Stimulated activated memory B cell treated with anti-CD40 and anti-IgM and Interleukin-4, amounts not matched to agents 10 μg/mL and 1 μg/mL and 100 μg/mL, for 72 hours (primary cell): Measurements from ENCODE around the gene GRB10.

Experiments used
- ATAC-seq: fragments of 150-1000 bp; cut with Tn5 transposase; 2 replicates; pipeline ENCODE4 v1.10.0; 2021
- H3K27ac Mint-ChIP-seq: one replicate; pipeline ENCODE4 v1.8.0; 2022; ENCODE audit warnings: mild to moderate bottlenecking, mixed read lengths
- H3K27me3 Mint-ChIP-seq: one replicate; pipeline ENCODE4 v1.8.0; 2022; ENCODE audit warnings: mixed read lengths
- H3K36me3 Mint-ChIP-seq: one replicate; pipeline ENCODE4 v1.8.0; 2022; ENCODE audit warnings: mixed read lengths
- H3K4me1 Mint-ChIP-seq: one replicate; pipeline ENCODE4 v1.8.0; 2022; ENCODE audit warnings: mixed read lengths
- H3K4me3 Mint-ChIP-seq: one replicate; pipeline ENCODE4 v1.8.0; 2022; ENCODE audit warnings: mild to moderate bottlenecking, moderate library complexity, mixed read lengths
- H3K9me3 Mint-ChIP-seq: one replicate; pipeline ENCODE4 v1.8.0; 2022; ENCODE audit warnings: mixed read lengths

Gene GRB10

DNA sequence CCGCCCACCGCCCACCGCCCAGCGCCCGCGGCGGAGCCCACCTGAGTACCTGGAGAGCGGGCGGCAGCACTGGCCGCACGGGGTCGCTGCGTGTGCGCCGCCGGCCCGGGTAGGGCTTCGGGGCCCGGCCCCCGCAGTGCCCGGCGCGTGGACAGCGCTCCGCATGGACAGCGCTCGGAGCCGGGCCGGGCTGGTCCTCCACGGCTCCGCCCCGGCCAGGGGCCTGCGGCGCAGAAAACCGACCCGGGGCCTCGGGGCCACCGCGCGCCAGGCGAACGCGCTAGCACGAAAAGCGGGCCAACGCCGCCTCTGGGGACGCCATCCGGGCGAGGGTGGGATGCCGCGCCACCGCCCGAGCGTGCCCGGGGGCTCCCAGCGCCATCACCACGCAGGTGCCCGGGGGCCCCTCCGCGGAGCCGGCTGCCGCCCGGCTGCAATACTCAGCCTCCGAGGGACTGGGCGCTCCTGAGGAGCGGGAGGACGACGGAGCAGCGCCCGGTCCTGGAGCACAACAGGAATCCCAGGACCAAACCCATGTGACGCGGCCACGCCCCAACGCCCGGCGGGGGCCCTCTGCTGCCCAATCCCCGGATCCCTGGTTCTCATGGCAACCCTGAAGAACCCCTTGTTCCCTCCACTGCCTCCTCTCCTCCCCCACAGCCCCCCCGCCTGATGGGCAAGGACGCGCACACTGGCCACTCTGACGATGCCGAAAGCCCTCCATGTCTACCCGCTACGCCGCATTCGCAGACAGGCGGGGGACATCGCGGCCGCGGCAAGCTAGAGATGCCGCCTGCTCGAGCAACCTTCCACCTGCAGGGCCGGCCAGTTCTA is at the start of gene GRB10:
Gene GRB10 (minus strand): TSS at position 522 of the 834 bp plus-strand sequence. CDS start 50,574 bp downstream, outside the sequence.
- Mint-ChIP-seq H3K27ac (no peak within 1 kb of the TSS), H3K9me3 (peaks cover 14% of the 10 kb centered on the region), H3K36me3 (no peaks in the 10 kb centered on the region), H3K4me3 (no peak within 1 kb of the TSS), H3K4me1 (no peaks in the 10 kb centered on the region), H3K27me3 (peaks cover 50% of the 10 kb centered on the region)
- peak; percentile 46 for ATAC-seq

DNA sequence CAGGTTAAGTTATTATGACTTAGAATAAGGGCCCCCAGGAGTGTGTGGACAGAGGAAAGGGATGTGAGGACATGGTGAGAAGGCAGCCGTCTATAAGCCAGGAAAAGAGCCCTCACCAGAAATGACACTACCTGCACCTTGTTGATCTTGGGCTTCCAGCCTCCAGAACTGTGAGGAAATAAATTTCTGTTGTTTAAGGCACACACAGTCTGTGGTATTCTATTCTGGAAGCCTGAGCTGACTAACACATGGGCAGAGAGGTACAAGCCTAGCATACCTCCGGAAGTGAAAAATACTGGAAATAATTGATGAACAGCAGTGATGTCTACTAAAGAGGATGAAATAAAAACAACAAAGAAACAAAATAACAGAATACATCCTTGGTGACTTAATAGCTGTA is 46.1 kb upstream of the GRB10 start:
- peaks cover 8% of the 10 kb centered on the region for H3K27me3 Mint-ChIP-seq

DNA sequence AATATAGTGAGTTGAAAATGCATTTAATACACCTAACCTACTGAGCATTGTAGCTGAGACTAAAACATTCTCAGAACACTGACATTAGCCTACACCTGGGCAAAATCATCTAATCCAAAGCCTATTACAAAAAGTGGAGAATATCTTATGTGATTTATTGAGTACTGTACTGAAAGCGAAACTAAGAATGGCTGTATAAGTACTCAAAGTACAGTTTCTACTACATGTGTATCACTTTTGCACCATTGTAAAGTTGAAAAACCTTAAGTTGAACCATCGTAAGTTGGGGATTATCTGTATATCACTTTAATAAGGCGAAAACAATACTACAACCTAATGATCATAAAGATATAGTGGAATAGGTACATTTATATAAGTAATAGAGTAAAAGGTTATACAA is 45.4 kb upstream of the GRB10 start:
- H3K36me3 Mint-ChIP-seq = no peaks in the 10 kb centered on the region
- no peaks in the 10 kb centered on the region for H3K9me3 Mint-ChIP-seq
- no peak for ATAC-seq
- no peak overlapping the region for H3K27ac Mint-ChIP-seq
- H3K27me3 Mint-ChIP-seq = peaks cover 2% of the 10 kb centered on the region
- no peaks in the 10 kb centered on the region for H3K4me1 Mint-ChIP-seq
- H3K4me3 Mint-ChIP-seq = no peak overlapping the region

More for the DNA sequence above, 46.1 kb upstream of the GRB10 start:
- peaks cover 2% of the 10 kb centered on the region for H3K9me3 Mint-ChIP-seq
- H3K4me1 Mint-ChIP-seq = no peaks in the 10 kb centered on the region
- no peaks in the 10 kb centered on the region for H3K36me3 Mint-ChIP-seq
- H3K4me3 Mint-ChIP-seq = no peak overlapping the region
- ATAC-seq = no peak
- no peak overlapping the region for H3K27ac Mint-ChIP-seq

DNA sequence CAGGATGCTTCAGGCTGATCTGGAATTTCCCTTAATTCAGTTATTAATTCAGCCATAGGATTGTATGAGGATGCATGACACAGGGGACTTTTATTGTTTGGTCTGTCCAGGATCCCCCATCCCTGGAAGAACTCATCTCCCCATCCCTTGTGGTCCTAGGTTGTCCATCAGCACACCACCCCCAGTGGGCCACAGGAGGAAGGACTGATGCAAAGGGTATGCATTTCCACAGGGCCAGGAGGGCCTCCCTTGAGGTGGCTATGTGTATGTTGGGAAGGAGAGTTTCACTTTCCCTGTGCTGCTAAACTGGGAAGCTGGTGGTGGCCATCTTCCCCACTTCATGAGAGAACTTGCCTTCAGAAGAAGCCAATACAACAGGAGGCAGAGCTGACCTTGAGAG is 44.6 kb upstream of the GRB10 start:
- no peaks in the 10 kb centered on the region for H3K4me1 Mint-ChIP-seq
- H3K9me3 Mint-ChIP-seq = no peaks in the 10 kb centered on the region
- no peaks in the 10 kb centered on the region for H3K27me3 Mint-ChIP-seq
- H3K27ac Mint-ChIP-seq = no peak overlapping the region
- no peaks in the 10 kb centered on the region for H3K36me3 Mint-ChIP-seq
- no peak overlapping the region for H3K4me3 Mint-ChIP-seq
- no peak for ATAC-seq

DNA sequence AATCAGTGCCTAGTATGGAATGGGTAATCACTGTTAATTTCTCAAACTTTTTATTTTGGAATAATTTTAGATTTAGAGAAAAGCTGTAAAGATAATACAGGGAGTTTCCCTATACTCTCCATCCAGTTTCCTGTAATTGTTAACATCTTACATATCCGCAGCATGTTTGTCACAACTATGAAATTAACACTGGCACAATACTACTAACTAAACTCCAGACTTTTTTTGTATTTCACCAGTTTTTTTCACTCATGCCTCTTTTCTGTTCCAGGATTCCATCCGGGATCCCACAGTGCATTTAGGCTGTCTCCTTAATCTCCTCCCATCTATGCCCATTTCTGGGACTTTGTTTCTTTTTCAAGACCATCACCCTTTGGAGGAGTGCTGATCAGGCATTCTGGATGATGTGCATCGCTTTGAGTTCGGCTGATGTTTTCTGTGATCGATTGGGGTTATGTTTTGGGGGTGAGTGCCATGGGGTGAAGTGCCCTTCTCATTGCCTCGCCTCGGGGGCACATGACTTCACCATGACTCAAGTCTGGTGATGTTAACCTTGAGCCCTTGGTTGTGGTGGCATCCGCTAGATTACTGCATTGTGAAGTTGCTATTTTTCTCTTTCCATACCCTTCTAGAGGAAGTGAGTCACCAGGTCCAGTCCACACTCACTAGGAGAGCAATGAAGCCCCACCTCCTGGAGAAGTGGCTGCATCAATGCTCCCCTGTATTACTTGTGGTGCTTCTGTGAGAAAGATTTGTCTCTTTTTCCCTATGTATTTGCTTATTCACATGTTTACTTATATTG is 43.9 kb upstream of the GRB10 start:
- H3K27ac Mint-ChIP-seq = no peak overlapping the region
- no peak for ATAC-seq

DNA sequence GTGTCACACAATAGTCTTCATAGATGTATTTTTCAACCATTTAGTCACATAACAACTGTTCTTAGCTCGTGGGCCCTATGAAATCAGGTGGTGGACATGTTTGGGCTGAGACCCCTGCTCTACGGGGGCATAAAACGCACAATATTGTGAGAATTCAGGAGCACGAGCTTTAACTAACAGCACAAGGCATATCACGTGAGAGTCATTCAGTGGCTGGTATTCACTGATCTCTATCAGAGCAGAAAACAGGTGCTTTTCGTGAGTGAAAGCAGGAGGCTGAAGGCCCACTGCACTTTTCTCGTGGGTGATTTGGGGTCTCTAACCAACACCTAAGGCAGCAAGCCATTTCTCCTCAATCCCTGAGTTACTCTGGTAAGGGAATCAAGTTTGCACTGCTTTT is 42.8 kb upstream of the GRB10 start:
- ATAC-seq = no peak
- H3K4me1 Mint-ChIP-seq = no peaks in the 10 kb centered on the region
- H3K4me3 Mint-ChIP-seq = no peak overlapping the region
- no peaks in the 10 kb centered on the region for H3K36me3 Mint-ChIP-seq
- H3K9me3 Mint-ChIP-seq = no peaks in the 10 kb centered on the region
- H3K27me3 Mint-ChIP-seq = no peaks in the 10 kb centered on the region
- no peak overlapping the region for H3K27ac Mint-ChIP-seq

More for the DNA sequence above, 43.9 kb upstream of the GRB10 start:
- no peak overlapping the region for H3K4me3 Mint-ChIP-seq
- H3K36me3 Mint-ChIP-seq = no peaks in the 10 kb centered on the region
- H3K9me3 Mint-ChIP-seq = no peaks in the 10 kb centered on the region
- H3K4me1 Mint-ChIP-seq = no peaks in the 10 kb centered on the region
- no peaks in the 10 kb centered on the region for H3K27me3 Mint-ChIP-seq

DNA sequence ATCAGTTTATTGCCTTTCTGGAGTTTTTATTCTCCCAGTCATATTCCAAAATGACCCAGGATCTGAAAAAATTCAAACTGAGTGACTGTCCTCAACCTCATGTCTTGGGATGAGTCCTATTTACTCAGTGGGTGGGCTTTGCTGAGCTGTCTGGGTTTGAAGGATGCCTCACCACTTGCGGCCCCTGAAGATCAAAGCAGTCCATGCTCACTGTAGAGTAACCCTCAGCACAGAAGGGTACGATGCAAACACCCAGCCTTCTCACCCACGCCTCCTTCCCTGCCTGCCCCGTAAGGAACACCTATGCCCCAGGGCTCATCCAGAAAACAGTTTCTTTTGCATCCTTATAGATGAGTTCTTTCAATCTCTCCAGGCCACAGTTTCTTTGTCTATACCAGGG is 42.2 kb upstream of the GRB10 start:
- Mint-ChIP-seq H3K9me3 (no peaks in the 10 kb centered on the region), H3K4me3 (no peak overlapping the region), H3K36me3 (no peaks in the 10 kb centered on the region), H3K4me1 (no peaks in the 10 kb centered on the region), H3K27me3 (no peaks in the 10 kb centered on the region), H3K27ac (no peak overlapping the region)
- no peak for ATAC-seq

DNA sequence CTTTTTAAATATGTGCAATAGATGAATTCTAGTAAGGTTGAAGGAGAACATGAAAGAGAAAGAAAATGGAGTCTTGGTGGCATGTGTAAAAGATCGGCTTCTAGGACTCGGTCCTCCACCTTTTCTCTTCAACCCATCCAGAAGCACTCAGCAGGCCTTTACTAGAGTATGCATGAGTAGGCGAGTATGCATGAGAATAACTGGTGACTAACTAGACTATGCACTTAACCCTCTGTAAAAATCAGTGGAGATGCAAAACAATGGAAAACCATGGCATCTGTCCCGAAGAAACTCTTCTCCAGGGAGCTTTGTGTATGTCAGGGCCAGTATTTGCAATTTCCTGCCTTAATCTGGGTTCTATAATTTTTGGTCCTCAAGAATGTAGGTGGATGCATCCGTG is 40.0 kb upstream of the GRB10 start:
- Mint-ChIP-seq H3K4me1 (no peaks in the 10 kb centered on the region), H3K27ac (no peak overlapping the region), H3K9me3 (no peaks in the 10 kb centered on the region), H3K36me3 (no peaks in the 10 kb centered on the region), H3K4me3 (no peak overlapping the region), H3K27me3 (no peaks in the 10 kb centered on the region)
- ATAC-seq = no peak

DNA sequence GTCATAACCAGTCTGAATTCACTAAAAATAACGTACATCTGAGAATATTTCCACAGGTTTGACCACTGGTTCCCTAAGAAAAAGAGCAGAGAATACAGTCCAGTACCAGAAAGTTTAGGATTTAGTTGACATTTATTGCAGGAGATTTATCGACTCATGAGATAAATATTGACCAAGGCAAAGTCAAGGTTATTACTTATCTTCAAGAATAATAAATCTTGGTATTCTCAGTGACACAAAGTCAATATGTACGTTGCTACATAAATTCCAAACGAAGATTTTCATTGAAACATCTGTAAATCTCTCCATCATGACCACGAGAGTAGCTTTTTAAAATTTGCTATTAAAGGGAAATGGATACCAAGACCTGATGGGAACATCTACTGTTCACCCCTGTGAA is 39.4 kb upstream of the GRB10 start:
- ATAC-seq = no peak
- Mint-ChIP-seq H3K9me3 (no peaks in the 10 kb centered on the region), H3K27me3 (no peaks in the 10 kb centered on the region), H3K27ac (no peak overlapping the region), H3K4me1 (no peaks in the 10 kb centered on the region), H3K36me3 (no peaks in the 10 kb centered on the region), H3K4me3 (no peak overlapping the region)

DNA sequence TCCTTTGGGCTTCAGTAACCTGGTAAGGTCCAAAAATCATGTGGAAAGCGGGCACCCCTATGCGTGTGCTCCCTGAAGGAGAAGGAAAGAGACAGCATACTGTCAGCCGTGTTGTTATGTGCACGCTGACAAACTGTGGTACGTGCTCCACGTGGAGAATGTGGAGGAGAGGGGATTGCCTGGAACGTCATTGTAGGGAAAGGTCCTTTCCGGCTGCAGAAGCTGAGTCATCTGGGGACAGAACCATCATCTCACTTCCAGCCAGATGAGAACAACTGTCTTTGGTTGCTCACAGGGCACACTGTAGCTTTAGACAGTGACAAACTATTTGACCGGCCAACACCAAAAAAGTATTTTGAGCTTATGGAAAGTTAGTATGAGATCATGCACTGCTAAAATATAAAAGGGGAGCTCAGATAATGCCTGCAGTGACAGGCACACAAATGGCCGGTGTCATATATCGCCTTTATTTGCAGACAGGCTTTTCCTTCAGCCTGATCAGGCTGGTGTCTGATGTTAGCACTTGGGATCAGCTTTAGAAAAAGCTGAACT is 38.8 kb upstream of the GRB10 start:
- no peak for ATAC-seq
- H3K27ac Mint-ChIP-seq = no peak overlapping the region
- no peaks in the 10 kb centered on the region for H3K4me1 Mint-ChIP-seq
- H3K27me3 Mint-ChIP-seq = peaks cover 1% of the 10 kb centered on the region
- peaks cover 3% of the 10 kb centered on the region for H3K9me3 Mint-ChIP-seq
- H3K4me3 Mint-ChIP-seq = no peak overlapping the region
- H3K36me3 Mint-ChIP-seq = no peaks in the 10 kb centered on the region

DNA sequence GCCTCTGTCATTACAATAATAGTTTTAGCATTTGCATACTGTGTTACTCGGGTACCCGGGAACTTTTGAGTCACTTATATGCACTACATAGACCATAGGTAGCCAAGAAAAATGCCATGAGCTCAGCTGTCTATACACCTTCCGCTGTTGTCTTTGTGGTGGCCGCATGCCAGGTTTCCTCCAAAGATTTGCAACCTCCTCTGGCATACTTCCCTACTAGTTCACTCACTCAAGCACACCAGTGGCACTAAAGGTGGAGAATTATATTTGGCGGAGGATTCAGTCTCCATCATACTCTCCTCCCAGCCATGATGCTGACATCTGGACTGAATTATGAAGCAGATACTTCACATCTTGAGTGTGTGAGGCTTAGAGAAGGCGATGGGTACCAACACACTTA is 35.6 kb upstream of the GRB10 start:
- Mint-ChIP-seq H3K9me3 (peaks cover 7% of the 10 kb centered on the region), H3K27me3 (peaks cover 11% of the 10 kb centered on the region), H3K27ac (no peak overlapping the region), H3K4me3 (no peak overlapping the region), H3K36me3 (no peaks in the 10 kb centered on the region), H3K4me1 (no peaks in the 10 kb centered on the region)
- no peak for ATAC-seq

DNA sequence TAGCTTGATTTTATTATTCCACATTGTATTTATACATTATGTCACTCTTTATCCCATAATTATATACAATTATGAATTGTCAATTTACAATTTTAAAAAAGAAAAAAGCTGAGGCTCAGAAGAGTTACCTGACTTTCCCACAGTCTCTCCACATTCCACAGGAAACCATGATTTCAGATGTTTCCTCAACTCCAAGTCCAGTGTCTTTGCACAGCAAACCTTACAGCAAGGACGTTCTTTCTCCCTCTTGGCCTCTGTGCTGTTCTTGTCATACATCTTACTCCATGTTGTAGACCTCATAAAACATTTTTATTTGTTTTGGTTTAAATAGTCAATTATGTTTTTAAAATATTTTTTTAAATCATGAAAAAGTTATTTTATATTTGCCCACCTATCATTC is 34.9 kb upstream of the GRB10 start:
- H3K4me3 Mint-ChIP-seq = no peak overlapping the region
- no peaks in the 10 kb centered on the region for H3K4me1 Mint-ChIP-seq
- no peaks in the 10 kb centered on the region for H3K36me3 Mint-ChIP-seq
- H3K27ac Mint-ChIP-seq = no peak overlapping the region
- H3K9me3 Mint-ChIP-seq = peaks cover 7% of the 10 kb centered on the region
- H3K27me3 Mint-ChIP-seq = peaks cover 11% of the 10 kb centered on the region
- ATAC-seq = no peak

DNA sequence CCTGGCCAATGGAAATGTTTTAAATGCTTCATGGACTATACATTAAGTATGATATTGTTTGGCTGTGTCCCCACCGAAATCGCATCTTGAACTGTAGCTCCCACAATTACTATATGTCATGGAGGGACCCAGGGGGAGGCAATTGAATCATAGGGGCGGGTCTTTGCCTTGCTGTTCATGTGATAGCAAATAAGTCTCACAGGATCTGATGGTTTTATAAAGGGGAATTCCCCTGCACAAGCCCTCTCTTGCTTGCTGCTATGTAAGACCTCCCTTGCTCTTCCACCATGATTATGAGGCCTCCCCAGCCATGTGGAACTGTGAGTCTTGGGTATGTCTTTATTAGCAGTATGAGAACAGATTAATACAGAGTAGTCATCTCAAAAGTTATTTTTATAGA is 32.4 kb upstream of the GRB10 start:
- no peak for ATAC-seq
- Mint-ChIP-seq H3K36me3 (no peaks in the 10 kb centered on the region), H3K27ac (no peak overlapping the region), H3K4me1 (no peaks in the 10 kb centered on the region), H3K27me3 (peaks cover 11% of the 10 kb centered on the region), H3K4me3 (no peak overlapping the region), H3K9me3 (peaks cover 7% of the 10 kb centered on the region)

DNA sequence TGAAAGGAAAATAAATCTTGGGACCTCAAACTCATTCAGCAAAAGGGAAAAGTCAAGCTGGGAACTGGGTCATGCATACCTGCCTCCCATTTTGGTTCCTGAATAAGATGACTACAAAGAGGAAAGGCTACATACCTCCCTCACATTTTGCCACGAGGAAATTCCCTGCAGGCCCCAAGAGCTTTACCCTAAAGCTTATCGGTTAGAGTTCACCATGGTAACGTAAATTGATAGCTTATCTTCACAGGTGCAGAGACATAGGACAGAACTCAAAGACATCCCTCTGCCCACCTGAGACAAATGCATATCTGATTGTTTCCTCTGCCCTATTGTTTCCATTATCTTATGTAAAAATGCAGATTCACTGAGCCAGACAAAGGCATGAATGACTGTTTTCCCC is 31.5 kb upstream of the GRB10 start:
- peaks cover 11% of the 10 kb centered on the region for H3K27me3 Mint-ChIP-seq
- H3K9me3 Mint-ChIP-seq = peaks cover 7% of the 10 kb centered on the region
- H3K27ac Mint-ChIP-seq = no peak overlapping the region
- no peaks in the 10 kb centered on the region for H3K36me3 Mint-ChIP-seq
- no peaks in the 10 kb centered on the region for H3K4me1 Mint-ChIP-seq
- no peak overlapping the region for H3K4me3 Mint-ChIP-seq
- no peak for ATAC-seq

DNA sequence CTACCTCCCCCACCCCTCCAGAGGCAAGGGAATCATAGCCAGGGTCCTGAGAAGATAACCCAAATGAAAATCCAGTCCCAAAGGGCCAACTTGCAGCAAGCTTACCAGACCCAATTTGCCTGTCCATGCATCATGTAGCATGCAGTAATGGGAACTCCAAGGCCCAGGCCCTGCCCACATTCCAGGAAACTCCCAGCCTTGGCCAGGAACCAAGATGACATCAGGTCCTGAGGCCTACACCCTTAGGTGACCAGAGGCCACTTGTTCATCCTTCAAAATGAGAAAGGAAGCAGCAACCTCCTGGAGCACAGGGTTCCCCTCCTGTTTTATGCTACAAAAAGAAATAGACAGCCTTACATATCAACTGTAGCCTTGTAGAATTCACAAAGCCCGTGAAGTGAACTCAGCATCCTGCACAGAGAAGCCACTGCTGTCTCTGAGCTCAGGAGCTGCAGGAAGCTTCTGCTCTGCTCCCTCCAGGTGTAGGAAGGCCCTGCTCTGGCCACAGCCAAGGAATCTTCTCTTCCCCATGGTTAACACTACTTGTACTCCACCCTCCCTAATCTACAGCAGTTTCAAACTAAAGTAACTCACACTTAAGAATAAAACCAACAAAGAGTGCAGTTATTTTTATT is 30.3 kb upstream of the GRB10 start:
- no peaks in the 10 kb centered on the region for H3K36me3 Mint-ChIP-seq
- ATAC-seq = no peak
- no peak overlapping the region for H3K27ac Mint-ChIP-seq
- no peaks in the 10 kb centered on the region for H3K4me1 Mint-ChIP-seq
- peaks cover 7% of the 10 kb centered on the region for H3K9me3 Mint-ChIP-seq
- H3K4me3 Mint-ChIP-seq = no peak overlapping the region
- peaks cover 11% of the 10 kb centered on the region for H3K27me3 Mint-ChIP-seq
